Neural cell (in vitro differentiated cells): ENCODE results near the gene C2CD3. TPM values are rescaled to one million over a fixed set of nuclear protein-coding genes. Genes with fewer than 3 reads are reported as not detected.

Experiments
- H2AFZ ChIP-seq: fragments of 200-600, 300-800 bp; sonication (generic), shearing (Covaris generic); 2 replicates; pipeline ENCODE4 v1.6.0; 2014; ENCODE audit warnings: low read depth, mild to moderate bottlenecking, antibody characterized with exemption, low read length, moderate library complexity
- H3F3A ChIP-seq: fragments of 200-600 bp; shearing (Covaris generic); 2 replicates; pipeline ENCODE4 v1.6.1; 2016; ENCODE audit warnings: mild to moderate bottlenecking, moderate library complexity, mixed read lengths, antibody characterized with exemption, low read length; ENCODE audit not compliant: insufficient read depth, poor library complexity, severe bottlenecking
- H3K27ac ChIP-seq: fragments of 200-600, 300-800 bp; sonication (generic), shearing (Covaris generic); 2 replicates; pipeline ENCODE4 v1.5.1; 2014; ENCODE audit warnings: mild to moderate bottlenecking, low read length, moderate library complexity
- H3K27me3 ChIP-seq: fragments of 300-800, 200-600 bp; sonication (generic), shearing (Covaris generic); 2 replicates; pipeline ENCODE4 v1.6.0; 2014; ENCODE audit warnings: mild to moderate bottlenecking, low read depth, low read length, moderate library complexity; ENCODE audit not compliant: insufficient read depth
- H3K36me3 ChIP-seq: fragments of 300-800, 200-600 bp; sonication (generic), shearing (Covaris generic); 2 replicates; pipeline ENCODE4 v1.5.1; 2014; ENCODE audit warnings: mild to moderate bottlenecking, antibody characterized with exemption, low read length, moderate library complexity; ENCODE audit not compliant: insufficient read depth
- H3K4me2 ChIP-seq: fragments of 300-800, 200-600 bp; sonication (generic), shearing (Covaris generic); 2 replicates; pipeline ENCODE4 v1.6.0; 2014; ENCODE audit warnings: mild to moderate bottlenecking, low read length
- H3K4me3 ChIP-seq: fragments of 300-800, 200-600 bp; sonication (generic), shearing (Covaris generic); 2 replicates; pipeline ENCODE4 v1.5.1; 2014; ENCODE audit warnings: mild to moderate bottlenecking, low read length, moderate library complexity
- H3K79me2 ChIP-seq: fragments of 200-600 bp; shearing (Covaris generic); replicated peaks from 2 replicates; pipeline ENCODE4 v1.6.0; 2014; ENCODE audit warnings: mild to moderate bottlenecking, low read length, moderate library complexity; ENCODE audit not compliant: insufficient read depth
- H3K9ac ChIP-seq: fragments of 300-800, 200-600 bp; sonication (generic), shearing (Covaris generic); 2 replicates; pipeline ENCODE4 v1.6.1; 2016; ENCODE audit warnings: mild to moderate bottlenecking, low read length, mixed read lengths
- H3K9me2 ChIP-seq: fragments of 200-600 bp; shearing (Covaris generic); 2 replicates; pipeline ENCODE4 v1.6.1; 2016; ENCODE audit warnings: mild to moderate bottlenecking, low read length, mixed read lengths; ENCODE audit not compliant: insufficient read depth
- H3K9me3 ChIP-seq: fragments of 200-600, 300-800 bp; sonication (generic), shearing (Covaris generic); 2 replicates; pipeline ENCODE4 v1.6.1; 2016; ENCODE audit warnings: mild to moderate bottlenecking, mixed run types, low read length, moderate library complexity, mixed read lengths
- H4K20me1 ChIP-seq: fragments of 200-600 bp; shearing (Covaris generic); 2 replicates; pipeline ENCODE4 v1.6.1; 2016; ENCODE audit warnings: mild to moderate bottlenecking, mixed run types; ENCODE audit not compliant: insufficient read depth
- EP300 ChIP-seq: fragments of 450-650 bp; conservative IDR thresholded peaks from 2 replicates; pipeline ENCODE4 v1.6.1; 2014; ENCODE audit warnings: antibody characterized with exemption, mild to moderate bottlenecking, moderate library complexity; ENCODE audit not compliant: poor library complexity, severe bottlenecking
- EZH2 ChIP-seq: fragments of 200-600, 300-800 bp; shearing (Covaris generic), sonication (generic); IDR thresholded peaks from 2 replicates; pipeline ENCODE4 v1.6.1; 2014; ENCODE audit warnings: antibody characterized with exemption, low read length, borderline replicate concordance, mild to moderate bottlenecking; ENCODE audit not compliant: insufficient read depth, poor library complexity, severe bottlenecking
- MXI1 ChIP-seq: fragments of 450-650 bp; conservative IDR thresholded peaks from 2 replicates; pipeline ENCODE4 v1.6.1; 2014; ENCODE audit warnings: antibody characterized with exemption, mild to moderate bottlenecking; ENCODE audit not compliant: poor library complexity, severe bottlenecking
- POLR2AphosphoS5 ChIP-seq: IDR thresholded peaks from 2 replicates; pipeline ENCODE4 v1.6.1; 2012
- RAD21 ChIP-seq: fragments of 450-650 bp; conservative IDR thresholded peaks from 2 replicates; pipeline ENCODE4 v1.6.1; 2014; ENCODE audit warnings: antibody characterized with exemption, mild to moderate bottlenecking, moderate library complexity
- SMC3 ChIP-seq: fragments of 450-650 bp; conservative IDR thresholded peaks from 2 replicates; pipeline ENCODE4 v1.6.1; 2014; ENCODE audit warnings: antibody characterized with exemption, mild to moderate bottlenecking, moderate library complexity; ENCODE audit not compliant: poor library complexity
- TAF1 ChIP-seq: IDR thresholded peaks from 2 replicates; pipeline ENCODE4 v1.6.1; 2012; ENCODE audit warnings: low read depth
- polyA plus RNA-seq: library from polyadenylated mRNA; depleted of rRNA; stranded (reverse); fragments of >200 nt; gene quantifications from 2 replicates; pipeline ENCODE4 v1.2.3, GENCODE V29; 2014
- TF ChIP-seq, protein P1 (sequence below): IDR thresholded peaks from 2 replicates; pipeline ENCODE4 v1.6.1; 2012; ENCODE audit warnings: borderline replicate concordance
- TF ChIP-seq, protein P2 (sequence below): fragments of 450-650 bp; IDR thresholded peaks from 2 replicates; pipeline ENCODE4 v1.5.1; 2014; ENCODE audit warnings: antibody characterized with exemption, mild to moderate bottlenecking, moderate library complexity; ENCODE audit not compliant: poor library complexity, severe bottlenecking

The C2CD3 gene
- polyA plus RNA-seq, 1 donor from 2014 or later: 13.2 TPM

DNA sequence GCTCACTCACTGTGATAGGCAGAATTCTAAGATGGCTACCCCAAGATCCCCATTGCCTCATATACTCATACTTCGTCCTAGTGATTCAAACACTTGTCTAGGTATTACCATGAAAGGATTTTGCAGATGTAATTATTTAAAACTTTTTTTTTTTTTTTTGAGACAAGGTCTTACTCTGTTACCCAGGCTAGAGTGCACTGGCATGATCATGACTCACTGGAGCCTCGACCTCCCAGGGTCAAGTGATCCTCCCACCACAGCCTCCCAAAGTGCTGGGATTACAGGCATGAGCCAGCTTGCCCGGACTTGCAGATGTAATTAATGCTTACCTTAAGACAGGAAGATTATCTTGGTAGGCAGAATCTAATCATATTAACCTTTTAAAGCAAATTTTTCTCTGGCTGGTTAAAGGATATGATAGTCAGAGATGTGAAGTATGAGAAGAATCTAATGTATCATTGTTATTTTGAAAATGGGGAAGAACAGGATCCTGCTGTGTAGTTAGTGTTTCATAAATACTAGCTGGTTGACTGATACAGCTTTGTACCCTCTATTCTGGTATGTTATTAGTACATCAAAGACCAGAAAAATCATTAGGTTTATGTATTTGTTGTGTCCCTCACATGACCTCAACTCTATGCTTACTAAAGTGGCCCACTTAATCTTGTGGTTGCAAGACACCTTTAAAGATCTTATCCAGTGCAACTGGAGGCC, 35.5 kb downstream of the C2CD3 start:
- Histone ChIP-seq H3K27me3 (no peaks in the 10 kb centered on the region), H3K9me2 (no peaks in the 10 kb centered on the region), H3K36me3 (peaks cover 15% of the 10 kb centered on the region), H3K27ac (no peak overlapping the region), H2AFZ (no peak overlapping the region), H3K79me2 (no peaks in the 10 kb centered on the region), H3F3A (peaks cover 3% of the 10 kb centered on the region), H3K9ac (no peak overlapping the region), H4K20me1 (no peaks in the 10 kb centered on the region), H3K4me3 (no peak overlapping the region), H3K9me3 (no peaks in the 10 kb centered on the region), H3K4me2 (no peak overlapping the region)
- TF ChIP-seq SMC3 (no peak), MXI1 (no peak), TAF1 (no peak), EP300 (no peak), RAD21 (no peak), EZH2 (no peak), POLR2AphosphoS5 (no peak)
- TF ChIP-seq, protein P1, sequence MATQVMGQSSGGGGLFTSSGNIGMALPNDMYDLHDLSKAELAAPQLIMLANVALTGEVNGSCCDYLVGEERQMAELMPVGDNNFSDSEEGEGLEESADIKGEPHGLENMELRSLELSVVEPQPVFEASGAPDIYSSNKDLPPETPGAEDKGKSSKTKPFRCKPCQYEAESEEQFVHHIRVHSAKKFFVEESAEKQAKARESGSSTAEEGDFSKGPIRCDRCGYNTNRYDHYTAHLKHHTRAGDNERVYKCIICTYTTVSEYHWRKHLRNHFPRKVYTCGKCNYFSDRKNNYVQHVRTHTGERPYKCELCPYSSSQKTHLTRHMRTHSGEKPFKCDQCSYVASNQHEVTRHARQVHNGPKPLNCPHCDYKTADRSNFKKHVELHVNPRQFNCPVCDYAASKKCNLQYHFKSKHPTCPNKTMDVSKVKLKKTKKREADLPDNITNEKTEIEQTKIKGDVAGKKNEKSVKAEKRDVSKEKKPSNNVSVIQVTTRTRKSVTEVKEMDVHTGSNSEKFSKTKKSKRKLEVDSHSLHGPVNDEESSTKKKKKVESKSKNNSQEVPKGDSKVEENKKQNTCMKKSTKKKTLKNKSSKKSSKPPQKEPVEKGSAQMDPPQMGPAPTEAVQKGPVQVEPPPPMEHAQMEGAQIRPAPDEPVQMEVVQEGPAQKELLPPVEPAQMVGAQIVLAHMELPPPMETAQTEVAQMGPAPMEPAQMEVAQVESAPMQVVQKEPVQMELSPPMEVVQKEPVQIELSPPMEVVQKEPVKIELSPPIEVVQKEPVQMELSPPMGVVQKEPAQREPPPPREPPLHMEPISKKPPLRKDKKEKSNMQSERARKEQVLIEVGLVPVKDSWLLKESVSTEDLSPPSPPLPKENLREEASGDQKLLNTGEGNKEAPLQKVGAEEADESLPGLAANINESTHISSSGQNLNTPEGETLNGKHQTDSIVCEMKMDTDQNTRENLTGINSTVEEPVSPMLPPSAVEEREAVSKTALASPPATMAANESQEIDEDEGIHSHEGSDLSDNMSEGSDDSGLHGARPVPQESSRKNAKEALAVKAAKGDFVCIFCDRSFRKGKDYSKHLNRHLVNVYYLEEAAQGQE: no peak
- TF ChIP-seq, protein P2, sequence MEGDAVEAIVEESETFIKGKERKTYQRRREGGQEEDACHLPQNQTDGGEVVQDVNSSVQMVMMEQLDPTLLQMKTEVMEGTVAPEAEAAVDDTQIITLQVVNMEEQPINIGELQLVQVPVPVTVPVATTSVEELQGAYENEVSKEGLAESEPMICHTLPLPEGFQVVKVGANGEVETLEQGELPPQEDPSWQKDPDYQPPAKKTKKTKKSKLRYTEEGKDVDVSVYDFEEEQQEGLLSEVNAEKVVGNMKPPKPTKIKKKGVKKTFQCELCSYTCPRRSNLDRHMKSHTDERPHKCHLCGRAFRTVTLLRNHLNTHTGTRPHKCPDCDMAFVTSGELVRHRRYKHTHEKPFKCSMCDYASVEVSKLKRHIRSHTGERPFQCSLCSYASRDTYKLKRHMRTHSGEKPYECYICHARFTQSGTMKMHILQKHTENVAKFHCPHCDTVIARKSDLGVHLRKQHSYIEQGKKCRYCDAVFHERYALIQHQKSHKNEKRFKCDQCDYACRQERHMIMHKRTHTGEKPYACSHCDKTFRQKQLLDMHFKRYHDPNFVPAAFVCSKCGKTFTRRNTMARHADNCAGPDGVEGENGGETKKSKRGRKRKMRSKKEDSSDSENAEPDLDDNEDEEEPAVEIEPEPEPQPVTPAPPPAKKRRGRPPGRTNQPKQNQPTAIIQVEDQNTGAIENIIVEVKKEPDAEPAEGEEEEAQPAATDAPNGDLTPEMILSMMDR: no peak

DNA sequence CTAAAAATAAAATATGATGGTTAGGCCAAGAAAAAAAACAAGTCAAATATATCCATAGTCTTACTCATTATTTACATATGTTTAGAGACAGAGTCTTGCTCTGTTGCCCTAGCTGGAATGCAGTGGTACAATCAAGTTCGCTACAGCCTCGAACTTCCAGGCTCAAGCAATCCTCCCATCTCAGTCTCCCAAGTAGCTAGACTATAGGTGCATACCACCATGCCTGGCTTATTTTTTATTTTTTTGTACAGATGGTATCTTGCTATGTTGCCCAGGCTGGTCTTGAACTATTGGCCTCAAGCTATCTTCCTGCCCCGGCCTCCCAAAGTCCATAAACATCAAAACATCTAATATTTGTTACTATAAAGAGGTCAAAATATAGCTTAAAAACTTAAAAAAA, 36.1 kb downstream of the C2CD3 start:
- Histone ChIP-seq H3K4me3 (no peak overlapping the region), H3F3A (no peaks in the 10 kb centered on the region), H3K27ac (no peak overlapping the region), H3K4me2 (no peak overlapping the region), H3K9ac (no peak overlapping the region), H4K20me1 (no peaks in the 10 kb centered on the region), H3K79me2 (no peaks in the 10 kb centered on the region), H3K27me3 (no peaks in the 10 kb centered on the region), H3K9me3 (no peaks in the 10 kb centered on the region), H3K9me2 (no peaks in the 10 kb centered on the region), H2AFZ (no peak overlapping the region), H3K36me3 (peaks cover 14% of the 10 kb centered on the region)
- TF ChIP-seq, protein P1: no peak
- no peak for TF ChIP-seq TAF1
- no peak for TF ChIP-seq RAD21
- TF ChIP-seq EP300: no peak
- no peak for TF ChIP-seq POLR2AphosphoS5
- TF ChIP-seq MXI1: no peak
- TF ChIP-seq, protein P2: no peak
- TF ChIP-seq EZH2: no peak
- no peak for TF ChIP-seq SMC3
